H1 (cell line): ENCODE data around the gene CXCR5. TPM values are rescaled to one million over a fixed set of nuclear protein-coding genes. Genes with fewer than 3 reads are reported as not detected.

Experiments used
- ASH2L ChIP-seq: fragments of 200-600, 300-600 bp; sonication (generic); IDR thresholded peaks from one replicate; pipeline ENCODE4 v1.7.1; 2017; ENCODE audit warnings: low read length
- ATF3 ChIP-seq: IDR thresholded peaks from 2 replicates; pipeline ENCODE4 v1.6.1; 2011; ENCODE audit warnings: low read depth, mild to moderate bottlenecking, low read length; ENCODE audit not compliant: insufficient read depth
- BCL11A ChIP-seq, 2 experiments: IDR thresholded peaks; one replicate each; pipeline ENCODE4 v1.6.1; 2011; ENCODE audit warnings: low read depth in 2 of 2, low read length in 2 of 2, mild to moderate bottlenecking in 2 of 2
- CTBP2 ChIP-seq: IDR thresholded peaks from 2 replicates; pipeline ENCODE4 v1.7.0; 2011; ENCODE audit warnings: borderline replicate concordance, mild to moderate bottlenecking, moderate library complexity, mixed read lengths, low read length; ENCODE audit not compliant: insufficient read depth, insufficient read length
- GABPA ChIP-seq: IDR thresholded peaks from 2 replicates; pipeline ENCODE4 v1.6.1; 2011; ENCODE audit warnings: mild to moderate bottlenecking, low read length, moderate library complexity, borderline replicate concordance; ENCODE audit not compliant: insufficient read depth
- HDAC6 ChIP-seq: IDR thresholded peaks from one replicate; pipeline ENCODE4 v1.7.1; 2012; ENCODE audit warnings: low read depth, mild to moderate bottlenecking, inconsistent platforms, low read length, moderate library complexity
- POU5F1 ChIP-seq: IDR thresholded peaks from 2 replicates; pipeline ENCODE4 v1.6.1; 2011; ENCODE audit warnings: low read depth, mild to moderate bottlenecking, low read length, moderate library complexity
- SUZ12 ChIP-seq: fragments of 200-600 bp; sonication (generic); IDR thresholded peaks from 2 replicates; pipeline ENCODE4 v1.6.1; 2012; ENCODE audit warnings: mild to moderate bottlenecking, inconsistent platforms, low read length, moderate library complexity, mixed read lengths
- TEAD4 ChIP-seq: IDR thresholded peaks from 2 replicates; pipeline ENCODE4 v1.6.1; 2012; ENCODE audit warnings: low read depth, low read length, inconsistent platforms, mixed read lengths
- polyA plus RNA-seq, 7 experiments: library from polyadenylated mRNA; depleted of rRNA in 3 of 7; stranded (reverse) in 5 of 7; unstranded in 2 of 7; fragments of >200 nt in 5 of 7; fragments of 200-250 nt in 2 of 7; gene quantifications; 1 replicate in 5 of 7; 2 replicates in 1 of 7; 4 replicates in 1 of 7; pipeline versions ENCODE4 v1.2.1 to v1.2.3, GENCODE V29; 2011 to 2013; ENCODE audit warnings: missing spikeins in 2 of 7, mixed read lengths in 2 of 7
- total RNA-seq: library from RNA; stranded (reverse); fragmentation: NEBNext Ultra II Directional; extraction: Animal tissue kit (Norgen Biotek cat#: 25700); gene quantifications from 2 replicates; pipeline ENCODE4 v1.2.1, GENCODE V29; 2021

Gene CXCR5
- total and polyA plus RNA-seq, 2 of the 8 experiments (the other 6 are each of a cell fraction or from before 2014, with no cell fraction given): not detected

- TF ChIP-seq GABPA: no peak
- no peak for TF ChIP-seq SUZ12
- TF ChIP-seq BCL11A (IDR thresholded peaks at IDR 0.05; ENCODE audit: low read depth in 2 of 2, low read length in 2 of 2): no peak
- TF ChIP-seq POU5F1: no peak
- no peak for TF ChIP-seq ASH2L
- no peak for TF ChIP-seq ATF3
- no peak for TF ChIP-seq TEAD4
- TF ChIP-seq HDAC6: no peak
- TF ChIP-seq CTBP2: no peak
Measured at GRCh38 chr11:118938491-118939403, 55.1 kb downstream of the CXCR5 start (continued).
